Natural killer cell (primary cell): Measurements from ENCODE around the gene ARL14EP. TPM values are rescaled to one million over a fixed set of nuclear protein-coding genes. Genes with fewer than 3 reads are reported as not detected.

Experiments used
- ATAC-seq, 3 donors: fragments of 150-1000 bp in 2 of 3; fragments of 200-7000 bp in 1 of 3; cut with Tn5 transposase; 1 replicate in 1 of 3; 2 replicates in 2 of 3; pipeline ENCODE4 v1.10.0; 2021; ENCODE audit warnings: mild to moderate bottlenecking in 2 of 3, moderate library complexity in 2 of 3
- DNase-seq, 2 donors: peaks; one replicate each; pipeline versions ENCODE4 v3.0.0 to v3.0.0-alpha.2; 2013 to 2021; ENCODE audit warnings: mixed read lengths in 1 of 2
- H3K27ac ChIP-seq: one replicate; pipeline ENCODE4 v1.5.1; 2013; ENCODE audit warnings: mild to moderate bottlenecking, low read length
- H3K27me3 ChIP-seq: one replicate; pipeline ENCODE4 v1.6.1; 2013; ENCODE audit warnings: low read length; ENCODE audit not compliant: control insufficient read depth, insufficient read depth
- H3K36me3 ChIP-seq: one replicate; pipeline ENCODE4 v1.6.1; 2013; ENCODE audit warnings: low read length; ENCODE audit not compliant: control insufficient read depth, insufficient read depth
- H3K4me1 ChIP-seq: one replicate; pipeline ENCODE4 v1.6.1; 2013; ENCODE audit warnings: low read length; ENCODE audit not compliant: control insufficient read depth, insufficient read depth
- H3K4me3 ChIP-seq: one replicate; pipeline ENCODE4 v1.5.1; 2013; ENCODE audit warnings: low read length
- H3K9me3 ChIP-seq: one replicate; pipeline ENCODE4 v1.6.1; 2013; ENCODE audit warnings: low read length; ENCODE audit not compliant: control insufficient read depth, insufficient read depth
- H3K27ac Mint-ChIP-seq, 2 donors: one replicate each; pipeline ENCODE4 v1.8.0; 2022; ENCODE audit warnings: mild to moderate bottlenecking in 2 of 2, mixed read lengths in 2 of 2, moderate library complexity in 1 of 2
- H3K27me3 Mint-ChIP-seq, 2 donors: one replicate each; pipeline ENCODE4 v1.8.0; 2022; ENCODE audit warnings: low read depth in 2 of 2, mixed read lengths in 2 of 2
- H3K36me3 Mint-ChIP-seq: one replicate; pipeline ENCODE4 v1.8.0; 2022; ENCODE audit warnings: mixed read lengths
- H3K4me1 Mint-ChIP-seq, 2 donors: one replicate each; pipeline ENCODE4 v1.8.0; 2022; ENCODE audit warnings: mixed read lengths in 2 of 2
- H3K4me3 Mint-ChIP-seq: one replicate; pipeline ENCODE4 v1.8.0; 2022; ENCODE audit warnings: mild to moderate bottlenecking, moderate library complexity, mixed read lengths
- H3K9me3 Mint-ChIP-seq, 2 donors: one replicate each; pipeline ENCODE4 v1.8.0; 2022; ENCODE audit warnings: mixed read lengths in 2 of 2
- WGBS: methylation state at CpG from one replicate; pipeline ENCODE4 v1.1.7; 2013; ENCODE audit warnings: missing lambda C conversion rate; ENCODE audit not compliant: insufficient coverage; 5-methylcytosine and 5-hydroxymethylcytosine counted together
- intact Hi-C: fragments of 100-400 bp; cut with micrococcal nuclease; formaldehyde crosslinking; loops from one replicate; pipeline ENCODE4 v1.14.2; 2022
- total RNA-seq, 4 donors: library from RNA; stranded (reverse); fragments of 120-200 nt in 1 of 4; gene quantifications; one replicate each; pipeline versions ENCODE4 v1.2.3 to v1.2.4, GENCODE V29; 2013 to 2022
- TF ChIP-seq, protein P1 (sequence below): fragments of 200-600 bp; IDR thresholded peaks from one replicate; pipeline ENCODE4 v1.8.0; 2022; ENCODE audit warnings: antibody characterized with exemption

Gene ARL14EP
- total RNA-seq, 3 donors from 2014 or later (not counting 1 experiment from before 2014, with no cell fraction given): 22.7 to 41.9 (median 22.8) TPM

DNA sequence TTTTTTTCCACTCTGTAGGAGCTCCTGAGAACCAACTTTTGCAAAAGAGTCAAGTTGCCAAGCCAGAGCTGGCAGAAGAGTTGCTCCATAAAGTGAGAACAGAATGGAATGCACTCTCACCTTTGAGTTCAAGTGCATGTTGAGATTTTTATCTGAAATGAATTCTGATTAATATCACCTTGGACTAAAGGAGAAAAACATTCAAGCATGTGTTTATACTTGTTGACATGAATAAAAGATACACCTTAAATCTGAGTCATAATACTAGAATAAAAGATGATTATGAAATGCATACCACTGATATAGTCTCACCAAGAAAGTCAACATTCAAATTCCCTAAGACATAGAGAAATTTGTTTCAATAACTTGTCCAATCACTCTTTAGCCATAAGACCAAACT, 37.8 kb downstream of the ARL14EP start:
- ATAC-seq (no peak), DNase-seq (no peak)
- Histone ChIP-seq H3K27me3 (no peaks in the 10 kb centered on the region), H3K9me3 (no peaks in the 10 kb centered on the region), H3K4me1 (no peaks in the 10 kb centered on the region), H3K27ac (no peak overlapping the region), H3K36me3 (no peaks in the 10 kb centered on the region), H3K4me3 (no peak overlapping the region)
- H3K9me3 Mint-ChIP-seq: no peaks in the 10 kb centered on the region
- no peaks in the 10 kb centered on the region for H3K36me3 Mint-ChIP-seq
- H3K27ac Mint-ChIP-seq: no peak overlapping the region
- H3K27me3 Mint-ChIP-seq: peaks cover 7 to 9% of the 10 kb centered on the region in 2 donors
- TF ChIP-seq, protein P1, sequence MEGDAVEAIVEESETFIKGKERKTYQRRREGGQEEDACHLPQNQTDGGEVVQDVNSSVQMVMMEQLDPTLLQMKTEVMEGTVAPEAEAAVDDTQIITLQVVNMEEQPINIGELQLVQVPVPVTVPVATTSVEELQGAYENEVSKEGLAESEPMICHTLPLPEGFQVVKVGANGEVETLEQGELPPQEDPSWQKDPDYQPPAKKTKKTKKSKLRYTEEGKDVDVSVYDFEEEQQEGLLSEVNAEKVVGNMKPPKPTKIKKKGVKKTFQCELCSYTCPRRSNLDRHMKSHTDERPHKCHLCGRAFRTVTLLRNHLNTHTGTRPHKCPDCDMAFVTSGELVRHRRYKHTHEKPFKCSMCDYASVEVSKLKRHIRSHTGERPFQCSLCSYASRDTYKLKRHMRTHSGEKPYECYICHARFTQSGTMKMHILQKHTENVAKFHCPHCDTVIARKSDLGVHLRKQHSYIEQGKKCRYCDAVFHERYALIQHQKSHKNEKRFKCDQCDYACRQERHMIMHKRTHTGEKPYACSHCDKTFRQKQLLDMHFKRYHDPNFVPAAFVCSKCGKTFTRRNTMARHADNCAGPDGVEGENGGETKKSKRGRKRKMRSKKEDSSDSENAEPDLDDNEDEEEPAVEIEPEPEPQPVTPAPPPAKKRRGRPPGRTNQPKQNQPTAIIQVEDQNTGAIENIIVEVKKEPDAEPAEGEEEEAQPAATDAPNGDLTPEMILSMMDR: no peak
- H3K4me3 Mint-ChIP-seq: no peak overlapping the region
- intact Hi-C loops: loop anchor here (10.0 kb wide), 1 partner anchor 56 kb away; no protein-coding TSS in a partner anchor
- no peaks in the 10 kb centered on the region for H3K4me1 Mint-ChIP-seq

DNA sequence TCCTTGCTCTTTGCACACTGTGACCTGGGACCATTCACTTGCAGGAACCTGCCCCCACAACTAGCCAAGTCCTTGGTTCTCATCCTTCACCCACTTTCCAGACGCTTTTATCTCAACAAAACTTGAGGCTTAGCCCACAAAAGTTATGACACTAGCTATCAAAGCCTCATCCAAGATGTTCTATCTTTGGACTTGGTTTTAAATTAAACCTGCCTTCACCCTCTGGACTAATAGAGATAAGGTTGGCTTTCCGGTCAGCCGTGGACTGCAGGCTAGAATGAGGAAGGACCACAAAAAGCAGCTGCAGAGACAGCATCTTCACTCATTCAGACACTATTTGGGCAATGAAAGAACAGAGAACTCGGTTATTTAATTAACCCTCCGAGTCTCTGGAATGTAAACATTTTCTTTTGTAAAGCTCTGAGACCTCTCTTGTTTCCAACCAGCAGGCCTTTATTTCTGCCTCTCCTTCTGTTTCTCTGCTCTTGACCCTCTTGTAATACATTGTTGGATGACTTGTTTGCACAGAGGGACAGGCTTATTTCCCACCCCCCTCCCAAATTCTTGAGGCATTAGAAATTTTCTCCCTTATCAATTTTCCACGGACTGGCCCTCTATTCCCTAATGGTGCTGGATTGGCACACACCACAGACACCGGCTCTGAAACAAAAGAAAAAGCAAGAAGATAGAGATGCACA, 41.4 kb downstream of the ARL14EP start:
- H3K4me3 ChIP-seq: no peak overlapping the region
- no peak for DNase-seq
- H3K27ac Mint-ChIP-seq: no peak overlapping the region
- H3K27me3 Mint-ChIP-seq: peaks cover 1 to 9% of the 10 kb centered on the region in 2 donors
- H3K27ac ChIP-seq: no peak overlapping the region
- 78% methylated on average over 7 of the region's 7 CpGs for WGBS
- TF ChIP-seq, protein P1: no peak
- H3K4me3 Mint-ChIP-seq: no peak overlapping the region
- no peaks in the 10 kb centered on the region for H3K36me3 ChIP-seq
- no peaks in the 10 kb centered on the region for H3K4me1 Mint-ChIP-seq
- no peaks in the 10 kb centered on the region for H3K9me3 Mint-ChIP-seq
- ATAC-seq: no peak
- H3K9me3 ChIP-seq: no peaks in the 10 kb centered on the region
- intact Hi-C loops: loop anchor here (10.0 kb wide), 1 partner anchor 59 kb away; no protein-coding TSS in a partner anchor
- no peaks in the 10 kb centered on the region for H3K4me1 ChIP-seq
- no peaks in the 10 kb centered on the region for H3K27me3 ChIP-seq
- no peaks in the 10 kb centered on the region for H3K36me3 Mint-ChIP-seq

DNA sequence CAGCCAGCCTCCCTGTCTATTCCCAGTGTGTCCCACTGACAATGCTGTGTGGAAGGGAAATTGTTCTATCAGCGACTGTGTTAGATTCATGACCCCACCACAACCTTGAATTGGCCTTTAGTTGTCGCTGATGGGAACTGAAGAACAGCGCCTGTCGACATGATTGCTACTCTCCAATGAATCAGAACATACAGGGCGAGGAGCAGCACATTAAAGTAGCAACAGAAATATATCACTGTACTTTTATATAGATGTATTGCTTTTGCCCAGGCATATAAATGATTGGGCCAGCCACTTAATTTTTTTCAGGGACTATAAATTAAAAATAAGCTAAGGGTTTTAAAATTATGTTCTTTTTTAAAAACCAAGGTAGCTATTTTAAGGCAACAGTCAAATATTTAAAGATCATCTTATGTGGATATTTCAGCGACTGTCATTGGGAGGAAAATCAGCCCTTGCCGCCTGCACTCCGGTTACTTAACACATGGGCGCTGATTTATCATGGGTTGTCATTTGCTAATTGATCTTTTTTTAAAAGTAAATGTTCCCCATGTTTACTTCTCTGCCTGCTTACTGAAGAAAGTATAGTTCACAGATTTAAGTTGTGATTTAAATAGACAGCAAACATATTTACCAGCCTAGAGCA, 42.1 kb downstream of the ARL14EP start:
- H3K4me3 Mint-ChIP-seq: no peak overlapping the region
- no peak overlapping the region for H3K27ac Mint-ChIP-seq
- Histone ChIP-seq H3K27ac (no peak overlapping the region), H3K36me3 (no peaks in the 10 kb centered on the region), H3K4me3 (no peak overlapping the region), H3K27me3 (no peaks in the 10 kb centered on the region), H3K9me3 (no peaks in the 10 kb centered on the region), H3K4me1 (no peaks in the 10 kb centered on the region)
- TF ChIP-seq, protein P1: no peak
- DNase-seq (no peak), ATAC-seq (no peak)
- intact Hi-C loops: loop anchor here (10.0 kb wide), 1 partner anchor 60 kb away; no protein-coding TSS in a partner anchor
- H3K36me3 Mint-ChIP-seq: no peaks in the 10 kb centered on the region
- 91% methylated on average over 9 of the region's 9 CpGs for WGBS
- H3K27me3 Mint-ChIP-seq: peaks cover 8 to 12% of the 10 kb centered on the region in 2 donors
- no peaks in the 10 kb centered on the region for H3K9me3 Mint-ChIP-seq
- H3K4me1 Mint-ChIP-seq: no peaks in the 10 kb centered on the region
